GM19023 (cell line): Measurements from ENCODE around the gene TTLL9.

Experiments
- ATAC-seq: cut with Tn5 transposase; IDR thresholded peaks from one replicate; pipeline ENCODE4 v1.9.1; 2021; ENCODE audit warnings: mild to moderate bottlenecking, moderate library complexity; ENCODE audit not compliant: unreplicated experiment

Gene TTLL9

GRCh38 chr20:31836853-31837608 lies 33.4 kb upstream of the TTLL9 start:
- no peak for ATAC-seq

DNA sequence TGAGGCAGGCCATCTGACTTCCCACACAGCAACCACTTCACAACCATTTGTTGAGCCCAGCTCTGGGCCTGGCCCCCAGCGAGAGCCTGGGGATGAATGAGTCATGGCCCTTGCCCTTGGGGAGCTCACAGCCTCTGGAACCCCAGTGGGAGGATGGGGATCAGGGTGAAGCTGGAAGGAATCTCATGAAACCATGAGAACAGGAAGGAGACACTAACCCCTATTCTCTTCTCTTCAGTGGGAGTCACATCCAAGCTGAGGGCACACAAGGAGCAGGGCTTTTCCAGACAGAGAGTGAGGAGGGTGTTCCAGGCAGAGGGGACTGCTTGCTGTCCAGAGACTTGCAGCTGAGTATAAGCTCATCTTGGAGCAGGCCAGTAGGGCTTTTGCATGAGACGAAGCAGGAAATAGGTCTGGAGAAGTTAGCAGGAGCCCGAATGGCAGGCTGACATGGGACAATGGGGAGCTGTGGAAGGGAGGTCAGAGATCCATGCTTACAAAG lies 32.5 kb upstream of the TTLL9 start:
- ATAC-seq = no peak

GRCh38 chr20:31838646-31839292 lies 31.7 kb upstream of the TTLL9 start:
- no peak for ATAC-seq

DNA sequence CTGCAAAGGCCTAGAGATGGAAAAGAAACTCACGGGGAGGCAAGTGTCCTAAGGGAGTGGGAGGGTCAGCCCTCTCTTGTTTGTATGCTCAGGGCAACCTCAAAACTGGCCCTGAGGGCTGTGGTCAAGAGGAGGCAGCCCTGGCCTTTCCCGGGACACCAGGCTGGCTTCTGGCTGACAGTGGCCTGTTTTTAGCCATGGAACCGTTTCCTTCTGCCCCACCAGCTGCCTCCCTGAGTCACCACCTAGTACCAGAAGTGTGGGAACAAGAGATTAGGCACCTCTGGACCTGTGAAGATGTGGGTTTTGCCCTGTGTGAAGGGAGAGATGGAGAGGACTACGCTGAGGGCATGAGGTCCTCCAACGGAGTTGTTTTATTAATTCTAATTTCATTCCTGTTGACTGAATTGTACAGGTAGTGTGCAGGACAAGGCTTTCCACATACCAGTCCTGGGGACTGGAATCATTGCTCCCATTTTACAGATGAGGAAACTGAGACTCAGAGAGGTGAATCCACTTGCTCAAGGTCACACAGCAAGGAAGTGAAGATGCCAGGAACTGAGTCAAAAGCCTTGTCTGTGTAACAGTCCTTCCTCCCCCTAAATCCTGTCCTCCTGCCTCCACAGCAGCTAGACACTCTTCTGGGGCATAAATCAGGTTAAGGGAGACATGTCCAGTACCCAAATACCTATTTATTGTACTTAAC lies 30.5 kb upstream of the TTLL9 start:
- no peak for ATAC-seq

- ATAC-seq = no peak
Measured at GRCh38 chr20:31840906-31841816, 29.3 kb upstream of the TTLL9 start.

DNA sequence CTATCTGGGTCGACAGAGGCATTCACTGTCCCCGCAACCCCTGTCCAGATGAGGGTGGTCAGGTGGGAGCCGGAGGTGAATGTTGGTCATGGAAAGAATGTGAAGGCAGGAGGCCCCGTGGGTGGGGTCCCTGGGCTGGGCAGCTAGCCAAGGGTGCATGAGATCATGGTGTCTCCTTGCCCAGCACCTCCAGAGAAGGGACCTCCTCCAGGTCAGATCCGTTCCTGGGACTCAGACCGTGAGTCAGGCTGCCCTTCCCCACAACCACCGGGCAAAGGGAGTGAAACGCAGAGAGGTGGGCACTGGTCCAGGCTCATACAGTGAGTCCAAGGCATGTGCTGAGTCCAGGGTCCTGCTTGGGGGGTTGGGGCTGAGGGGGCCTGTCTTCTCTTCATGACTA lies 28.5 kb upstream of the TTLL9 start:
- ATAC-seq = no peak

DNA sequence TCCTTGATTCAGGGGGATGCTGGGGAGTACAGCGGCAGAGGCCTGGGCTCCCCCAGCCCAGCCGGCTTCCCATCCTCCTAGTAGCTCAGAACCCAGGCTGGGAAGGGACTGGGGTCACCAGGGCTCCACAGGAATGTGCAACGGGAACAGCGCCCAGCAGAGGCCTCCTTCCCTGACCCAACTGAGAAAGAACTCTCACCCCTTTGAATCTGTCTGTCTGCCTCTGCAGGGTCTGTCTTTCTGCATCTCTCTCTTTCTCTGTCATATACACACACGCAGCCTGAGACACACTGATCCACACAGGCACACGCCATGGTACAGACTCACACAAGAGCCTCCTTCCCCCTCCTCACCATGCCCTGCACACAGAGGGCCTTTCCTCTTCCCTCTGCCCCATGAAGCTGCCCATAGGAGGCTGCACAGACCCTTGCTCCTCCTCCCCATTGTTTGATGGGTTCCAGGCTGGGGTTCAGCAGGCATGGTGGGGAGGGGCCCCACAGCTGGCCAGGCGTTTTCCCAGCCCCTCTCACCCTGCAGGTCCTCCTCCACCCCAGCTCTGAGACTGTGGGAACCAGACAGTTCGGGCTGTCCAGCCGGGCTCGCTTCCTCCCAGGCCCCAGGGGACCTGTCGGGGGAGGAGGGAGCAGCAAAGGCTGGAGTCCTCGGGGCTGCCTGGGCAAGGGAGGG lies 27.8 kb upstream of the TTLL9 start:
- no peak for ATAC-seq

DNA sequence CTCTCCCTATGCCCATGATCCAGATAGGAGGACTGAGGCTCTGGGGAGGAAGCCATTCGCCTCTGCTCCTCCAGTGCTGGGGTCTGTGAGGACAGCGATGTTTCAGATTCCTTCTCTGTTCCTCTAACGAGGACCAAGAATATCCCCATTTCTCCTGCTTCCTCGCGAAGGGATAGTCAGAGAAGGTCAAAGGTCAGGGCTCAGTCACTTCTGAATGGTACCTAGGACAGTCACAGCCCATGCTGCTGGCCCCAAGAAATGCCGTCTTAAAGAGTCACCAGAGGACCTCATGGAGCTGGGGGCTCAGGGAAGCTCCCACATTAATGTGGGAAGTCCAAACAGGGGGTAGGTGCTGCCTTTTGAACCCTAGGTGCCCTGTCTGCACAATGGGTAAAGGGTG lies 27.1 kb upstream of the TTLL9 start:
- ATAC-seq = no peak

DNA sequence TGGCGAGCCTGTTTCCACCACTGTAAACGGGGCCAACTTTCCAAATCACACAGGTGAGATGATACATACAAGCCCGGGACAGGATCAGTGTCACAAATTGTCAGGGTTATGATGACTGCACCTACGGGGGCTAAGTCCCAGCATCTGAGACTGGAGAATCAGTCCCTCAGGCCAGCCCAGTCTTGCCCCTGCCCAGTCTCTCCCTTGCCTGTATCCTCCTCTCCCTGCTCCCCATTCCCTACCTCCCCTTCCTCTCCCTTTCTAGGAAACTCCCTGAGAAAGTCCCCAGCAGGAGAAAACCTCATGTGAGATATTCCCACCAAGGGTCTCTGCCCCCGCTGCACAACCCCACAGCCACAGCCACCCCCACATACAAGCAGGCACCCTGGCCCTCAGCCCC lies 26.6 kb upstream of the TTLL9 start:
- ATAC-seq = no peak

- ATAC-seq = no peak
Measured at GRCh38 chr20:31844737-31845299, 25.6 kb upstream of the TTLL9 start.

GRCh38 chr20:31845300-31845863 lies 25.1 kb upstream of the TTLL9 start, which contains the start of gene FOXS1:
TSS of gene FOXS1 (minus strand) at chr20:31845604. CDS start at chr20:31845542, 62 bp downstream.
- no peak for ATAC-seq

DNA sequence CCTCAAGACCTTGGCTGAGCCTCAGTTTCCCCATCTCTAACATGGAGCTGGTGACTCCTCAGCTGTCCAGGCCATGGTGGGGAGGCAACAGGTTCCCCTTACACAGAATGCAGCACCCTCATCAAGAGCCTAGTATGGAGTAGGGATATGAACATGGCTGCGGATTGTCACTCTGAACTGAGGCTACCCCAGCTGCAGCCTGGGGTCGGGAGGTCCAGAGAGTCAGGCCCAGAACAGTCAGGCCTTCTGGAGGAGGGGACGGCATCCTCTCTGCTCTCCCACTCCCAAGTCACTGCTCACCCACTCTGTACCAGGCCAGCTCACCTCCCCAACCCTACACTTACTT lies 23.7 kb upstream of the TTLL9 start:
- ATAC-seq = no peak

DNA sequence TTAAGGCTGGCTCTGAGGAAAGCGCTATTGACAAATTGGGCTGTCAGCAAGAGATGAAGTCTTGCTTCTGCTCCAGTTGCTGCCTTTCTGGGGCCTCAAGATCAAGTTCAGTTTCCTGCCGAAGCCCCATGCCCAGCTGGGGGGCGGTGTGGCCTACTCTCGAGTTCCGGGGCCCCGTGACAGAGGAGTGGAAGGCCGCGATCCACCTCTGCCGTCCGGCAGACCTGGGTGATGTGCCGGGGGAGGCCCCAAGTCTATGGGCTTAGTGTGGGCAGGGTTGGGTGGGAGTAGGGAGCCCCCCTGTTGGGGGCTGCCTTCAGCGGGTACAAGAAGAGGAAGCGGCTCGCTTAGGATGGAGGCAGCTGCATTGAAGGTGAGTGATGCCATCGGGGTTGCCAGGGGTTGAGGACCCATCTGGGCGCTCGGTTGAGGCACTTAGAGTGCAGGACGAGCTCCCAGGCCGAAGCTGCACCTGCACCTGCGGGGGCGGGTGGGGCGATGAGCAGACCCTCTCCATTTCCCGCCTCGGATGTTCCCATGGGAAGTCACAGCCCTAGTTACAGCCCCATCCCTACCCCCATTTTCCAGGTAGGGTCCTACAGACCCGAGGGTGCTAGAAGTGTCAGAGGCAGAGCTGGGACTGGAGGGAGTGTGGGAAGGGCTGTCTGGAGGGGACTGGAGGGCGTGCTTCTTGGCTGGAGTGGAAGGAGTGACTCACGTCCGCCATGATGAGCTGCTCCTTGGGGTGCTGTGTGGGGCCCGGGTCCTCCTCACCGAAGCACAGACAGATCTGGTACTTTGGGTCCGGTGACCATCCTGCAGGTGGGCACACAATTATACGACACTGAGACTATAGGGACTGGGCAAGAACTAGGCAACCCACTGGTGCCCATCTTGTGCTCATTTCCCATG lies 22.1 kb upstream of the TTLL9 start:
- ATAC-seq = no peak

DNA sequence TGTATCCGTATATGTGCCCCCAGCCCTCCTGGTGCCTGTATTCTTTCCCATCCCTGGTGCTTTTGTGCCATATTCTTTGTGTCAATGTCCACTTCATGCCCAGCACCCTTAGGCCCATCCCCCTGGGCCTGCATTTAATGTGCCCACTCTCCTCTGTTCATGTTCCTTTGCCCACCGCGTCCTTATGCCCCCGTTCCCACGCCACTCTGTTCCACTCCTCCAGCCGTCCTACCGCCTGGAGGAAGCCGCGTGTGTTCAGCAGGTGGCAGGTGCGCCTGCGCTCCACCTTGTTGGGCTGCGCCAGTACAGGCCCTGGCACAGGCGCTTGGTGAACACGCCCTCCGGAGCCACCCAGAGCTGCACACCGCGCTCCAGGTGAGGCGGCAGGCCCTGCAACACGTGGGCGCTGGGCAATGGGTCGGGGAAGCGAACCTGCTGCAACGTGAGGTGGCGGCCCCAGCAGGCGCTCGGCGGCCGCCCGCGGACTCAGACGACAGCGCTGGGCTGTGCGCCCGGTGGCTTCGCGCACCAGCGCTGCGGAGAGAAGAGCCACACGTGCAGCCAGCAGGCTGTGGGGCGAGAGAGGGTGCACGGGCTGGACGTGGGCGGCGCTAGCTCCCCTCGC lies 21.0 kb upstream of the TTLL9 start:
- no peak for ATAC-seq

GRCh38 chr20:31851240-31851955 lies 19.0 kb upstream of the TTLL9 start:
- ATAC-seq = no peak

GRCh38 chr20:31853481-31853880 lies 17.0 kb upstream of the TTLL9 start:
- no peak for ATAC-seq

DNA sequence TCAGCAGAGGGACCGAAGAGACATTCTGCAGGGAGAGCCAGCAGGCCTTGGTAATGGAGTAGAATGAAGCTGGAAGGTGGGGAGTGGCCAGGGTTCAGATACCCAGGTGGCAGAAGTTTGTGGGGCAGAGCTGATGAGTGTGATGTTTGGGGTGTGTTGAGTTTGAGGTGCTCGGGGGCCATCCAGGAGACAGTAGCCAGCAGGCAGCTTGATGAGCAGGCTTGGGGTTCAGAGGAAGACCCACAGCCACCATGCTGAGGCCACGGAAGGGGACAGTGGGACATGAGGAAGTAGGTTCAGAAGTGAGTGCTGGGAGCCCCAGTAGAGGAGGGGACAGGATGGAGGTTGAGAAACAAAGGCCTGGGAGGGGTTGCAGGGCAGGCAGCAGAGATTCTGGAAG lies 13.9 kb upstream of the TTLL9 start:
- ATAC-seq = no peak
